ENCODE data around the gene HOXD9.
A peak's percentile ranks its signal among the peaks of the same experiment; 100 is the strongest.

Gene HOXD9

GRCh38 chr2:176122683-176123410, at the start of gene HOXD9:
HOXD9 (plus strand) TSS chr2:176122719; CDS start chr2:176122769, 50 bp downstream.
- peak in 1 of 2 experiments; percentile 54 for DNase-seq

GRCh38 chr2:176072951-176073904, 49.3 kb upstream of the HOXD9 start:
- no peak for DNase-seq

- DNase-seq = no peak
Observed at GRCh38 chr2:176074919-176075425, 47.5 kb upstream of the HOXD9 start.

GRCh38 chr2:176075481-176075880, 47.0 kb upstream of the HOXD9 start:
- DNase-seq = no peak

GRCh38 chr2:176076063-176076462, 46.5 kb upstream of the HOXD9 start:
- no peak for DNase-seq

GRCh38 chr2:176076796-176077195, 45.7 kb upstream of the HOXD9 start:
- DNase-seq = no peak

GRCh38 chr2:176078541-176079284, 43.8 kb upstream of the HOXD9 start:
- no peak for DNase-seq

GRCh38 chr2:176079285-176079830, 43.2 kb upstream of the HOXD9 start:
- DNase-seq = no peak

GRCh38 chr2:176079831-176080539, 42.5 kb upstream of the HOXD9 start:
- no peak for DNase-seq

GRCh38 chr2:176080540-176081375, 41.8 kb upstream of the HOXD9 start:
- DNase-seq = peak in 1 of 2 experiments; percentile 37

GRCh38 chr2:176081376-176081836, 41.1 kb upstream of the HOXD9 start:
- DNase-seq = no peak

- DNase-seq = peak in 1 of 2 experiments; percentile 43
Observed at GRCh38 chr2:176081837-176082524, 40.5 kb upstream of the HOXD9 start.

GRCh38 chr2:176082525-176082823, 40.0 kb upstream of the HOXD9 start:
- DNase-seq = no peak

- DNase-seq = peak in 1 of 2 experiments; percentile 24
Observed at GRCh38 chr2:176082824-176083751, 39.4 kb upstream of the HOXD9 start.

GRCh38 chr2:176083796-176084261, 38.7 kb upstream of the HOXD9 start, which contains the start of gene EVX2:
EVX2 (minus strand) TSS chr2:176083962; CDS start chr2:176083776, 186 bp downstream.
- no peak for DNase-seq

GRCh38 chr2:176084611-176085119, 37.9 kb upstream of the HOXD9 start:
- DNase-seq = no peak

GRCh38 chr2:176085120-176085788, 37.3 kb upstream of the HOXD9 start:
- DNase-seq = peak in 1 of 2 experiments; percentile 22

Data from activated T-cell treated with anti-CD3 and anti-CD28 coated beads, Interleukin-2, amount 50 U/mL, for 48 hours (primary cell).